ENCODE data around the gene OPN1SW.

Gene OPN1SW

GRCh38 chr7:128791972-128792327, 16.4 kb upstream of the OPN1SW start:
- no peak for DNase-seq (ENCODE audit: insufficient read length)
- FAIRE-seq: no peak
- TF ChIP-seq POLR2A (IDR thresholded peaks at IDR 0.05; ENCODE audit: low read depth, low read length): no peak
- TF ChIP-seq TAF1 (IDR thresholded peaks at IDR 0.05; ENCODE audit: borderline replicate concordance, low read depth, low read length): no peak
- no peak for TF ChIP-seq POLR2AphosphoS5 (IDR thresholded peaks at IDR 0.05; ENCODE audit: low read depth, low read length)

- TF ChIP-seq TAF1 (IDR thresholded peaks at IDR 0.05; ENCODE audit: borderline replicate concordance, low read depth, low read length): no peak
- TF ChIP-seq POLR2A (IDR thresholded peaks at IDR 0.05; ENCODE audit: low read depth, low read length): no peak
- TF ChIP-seq POLR2AphosphoS5 (IDR thresholded peaks at IDR 0.05; ENCODE audit: low read depth, low read length): no peak
- DNase-seq (ENCODE audit: insufficient read length): peak; percentile 87
- FAIRE-seq: peak; percentile 84
Measured at GRCh38 chr7:128791121-128791971, 15.8 kb upstream of the OPN1SW start, which contains the start of gene CCDC136. CCDC136 (plus strand) TSS chr7:128791968; CDS start chr7:128792412, 444 bp downstream.

- DNase-seq (ENCODE audit: insufficient read length) (no peak), FAIRE-seq (no peak)
- TF ChIP-seq POLR2AphosphoS5 (IDR thresholded peaks at IDR 0.05; ENCODE audit: low read depth, low read length): no peak
- no peak for TF ChIP-seq TAF1 (IDR thresholded peaks at IDR 0.05; ENCODE audit: borderline replicate concordance, low read depth, low read length)
- TF ChIP-seq POLR2A (IDR thresholded peaks at IDR 0.05; ENCODE audit: low read depth, low read length): no peak
Measured at GRCh38 chr7:128790315-128791041, 14.9 kb upstream of the OPN1SW start.

GRCh38 chr7:128788446-128789412, 13.1 kb upstream of the OPN1SW start:
- no peak for FAIRE-seq
- DNase-seq (ENCODE audit: insufficient read length): no peak

GRCh38 chr7:128785738-128786137, 10.1 kb upstream of the OPN1SW start:
- no peak for FAIRE-seq
- DNase-seq (ENCODE audit: insufficient read length): no peak
- TF ChIP-seq POLR2A (IDR thresholded peaks at IDR 0.05; ENCODE audit: low read depth, low read length) (no peak), TAF1 (IDR thresholded peaks at IDR 0.05; ENCODE audit: borderline replicate concordance, low read depth, low read length) (no peak), POLR2AphosphoS5 (IDR thresholded peaks at IDR 0.05; ENCODE audit: low read depth, low read length) (no peak)

More at GRCh38 chr7:128788446-128789412, 13.1 kb upstream of the OPN1SW start:
- TF ChIP-seq POLR2AphosphoS5 (IDR thresholded peaks at IDR 0.05; ENCODE audit: low read depth, low read length) (no peak), POLR2A (IDR thresholded peaks at IDR 0.05; ENCODE audit: low read depth, low read length) (no peak), TAF1 (IDR thresholded peaks at IDR 0.05; ENCODE audit: borderline replicate concordance, low read depth, low read length) (no peak)

GRCh38 chr7:128783143-128783861, 7.7 kb upstream of the OPN1SW start:
- TF ChIP-seq TAF1 (IDR thresholded peaks at IDR 0.05; ENCODE audit: borderline replicate concordance, low read depth, low read length): no peak
- TF ChIP-seq POLR2A (IDR thresholded peaks at IDR 0.05; ENCODE audit: low read depth, low read length): no peak
- no peak for TF ChIP-seq POLR2AphosphoS5 (IDR thresholded peaks at IDR 0.05; ENCODE audit: low read depth, low read length)
- DNase-seq (ENCODE audit: insufficient read length): no peak
- no peak for FAIRE-seq

- FAIRE-seq (no peak), DNase-seq (ENCODE audit: insufficient read length) (no peak)
- TF ChIP-seq TAF1 (IDR thresholded peaks at IDR 0.05; ENCODE audit: borderline replicate concordance, low read depth, low read length) (no peak), POLR2A (IDR thresholded peaks at IDR 0.05; ENCODE audit: low read depth, low read length) (no peak), POLR2AphosphoS5 (IDR thresholded peaks at IDR 0.05; ENCODE audit: low read depth, low read length) (no peak)
Measured at GRCh38 chr7:128781851-128782250, 6.3 kb upstream of the OPN1SW start.

- TF ChIP-seq POLR2A (IDR thresholded peaks at IDR 0.05; ENCODE audit: low read depth, low read length): no peak
- TF ChIP-seq POLR2AphosphoS5 (IDR thresholded peaks at IDR 0.05; ENCODE audit: low read depth, low read length): no peak
- TF ChIP-seq TAF1 (IDR thresholded peaks at IDR 0.05; ENCODE audit: borderline replicate concordance, low read depth, low read length): no peak
- DNase-seq (ENCODE audit: insufficient read length) (no peak), FAIRE-seq (no peak)
Measured at GRCh38 chr7:128781126-128781525, 5.5 kb upstream of the OPN1SW start.

GRCh38 chr7:128778946-128779345, 3.4 kb upstream of the OPN1SW start:
- TF ChIP-seq POLR2AphosphoS5 (IDR thresholded peaks at IDR 0.05; ENCODE audit: low read depth, low read length) (no peak), TAF1 (IDR thresholded peaks at IDR 0.05; ENCODE audit: borderline replicate concordance, low read depth, low read length) (no peak), POLR2A (IDR thresholded peaks at IDR 0.05; ENCODE audit: low read depth, low read length) (no peak)
- no peak for FAIRE-seq
- DNase-seq (ENCODE audit: insufficient read length): no peak

All from GM12892 (cell line).